ENCODE results near the gene POLR2J3.
A peak's percentile ranks its signal among the peaks of the same experiment; 100 is the strongest.
"Not testable (repeated sequence)": the region's sequence is repeated elsewhere in the genome, so short reads cannot be mapped to it uniquely, and the experiment has no call there.

Gene POLR2J3

DNA sequence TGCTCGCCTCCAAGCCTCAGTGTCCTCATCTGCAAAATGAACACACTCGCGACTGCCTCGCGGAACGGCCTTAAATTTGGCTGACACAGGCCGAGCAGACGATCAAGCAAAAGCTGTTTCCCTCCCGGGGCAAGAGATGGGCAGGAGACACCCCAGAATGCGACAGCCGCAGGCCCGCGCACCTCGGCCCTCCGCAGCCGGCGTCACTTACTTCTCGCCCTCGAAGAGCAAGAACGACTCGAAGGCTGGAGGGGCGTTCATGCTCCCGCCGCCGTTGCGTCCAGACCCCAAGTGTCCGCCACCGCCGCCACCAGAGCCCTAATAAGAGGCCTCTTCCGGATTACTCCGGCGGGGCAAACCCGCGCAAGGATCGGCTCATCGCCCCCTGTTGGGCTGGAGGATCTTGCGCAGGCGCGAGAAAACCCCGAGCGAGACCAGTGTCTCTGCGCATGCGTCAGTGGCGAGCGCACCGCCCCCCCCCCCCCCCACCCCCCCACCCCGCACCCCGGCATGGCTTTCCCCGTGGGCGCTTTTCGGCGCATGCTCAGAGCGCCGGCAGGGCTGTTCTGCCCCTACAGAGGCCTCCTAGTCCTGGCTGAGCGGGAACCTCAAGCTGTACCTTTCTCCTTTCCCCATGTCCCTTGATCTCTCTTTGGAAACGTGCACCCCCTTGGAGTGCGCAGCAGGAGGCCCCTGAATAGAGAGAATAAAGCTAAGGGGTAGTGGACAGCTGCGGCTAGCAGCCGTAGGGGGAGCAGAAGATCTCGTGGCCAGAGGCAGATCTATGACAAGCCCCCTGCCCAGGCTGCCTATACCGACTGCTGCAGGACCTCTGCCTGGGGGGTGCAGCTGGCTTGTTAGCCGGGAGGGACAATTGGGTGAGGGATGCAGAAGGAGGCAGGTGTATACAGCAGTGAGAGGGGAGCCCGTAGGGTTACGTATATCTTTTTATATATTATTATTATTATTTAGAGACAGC is at the start of gene POLR2J3:
Gene POLR2J3, minus strand, starts transcription at position 323 of the 979 bp plus-strand sequence. Its CDS starts 62 bp downstream, at position 261.
- peak within 1 kb of the TSS; percentile 54 for H3K4me3 ChIP-seq (ENCODE audit: control insufficient read depth, low read depth, low read length)
- TF ChIP-seq, protein P1, sequence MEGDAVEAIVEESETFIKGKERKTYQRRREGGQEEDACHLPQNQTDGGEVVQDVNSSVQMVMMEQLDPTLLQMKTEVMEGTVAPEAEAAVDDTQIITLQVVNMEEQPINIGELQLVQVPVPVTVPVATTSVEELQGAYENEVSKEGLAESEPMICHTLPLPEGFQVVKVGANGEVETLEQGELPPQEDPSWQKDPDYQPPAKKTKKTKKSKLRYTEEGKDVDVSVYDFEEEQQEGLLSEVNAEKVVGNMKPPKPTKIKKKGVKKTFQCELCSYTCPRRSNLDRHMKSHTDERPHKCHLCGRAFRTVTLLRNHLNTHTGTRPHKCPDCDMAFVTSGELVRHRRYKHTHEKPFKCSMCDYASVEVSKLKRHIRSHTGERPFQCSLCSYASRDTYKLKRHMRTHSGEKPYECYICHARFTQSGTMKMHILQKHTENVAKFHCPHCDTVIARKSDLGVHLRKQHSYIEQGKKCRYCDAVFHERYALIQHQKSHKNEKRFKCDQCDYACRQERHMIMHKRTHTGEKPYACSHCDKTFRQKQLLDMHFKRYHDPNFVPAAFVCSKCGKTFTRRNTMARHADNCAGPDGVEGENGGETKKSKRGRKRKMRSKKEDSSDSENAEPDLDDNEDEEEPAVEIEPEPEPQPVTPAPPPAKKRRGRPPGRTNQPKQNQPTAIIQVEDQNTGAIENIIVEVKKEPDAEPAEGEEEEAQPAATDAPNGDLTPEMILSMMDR (conservative IDR thresholded peaks at IDR 0.05; ENCODE audit: control insufficient read depth, insufficient read depth, low read depth, low read length) = peak; percentile 0
- peak; percentile 69 for DNase-seq (ENCODE audit: low read depth)

DNA sequence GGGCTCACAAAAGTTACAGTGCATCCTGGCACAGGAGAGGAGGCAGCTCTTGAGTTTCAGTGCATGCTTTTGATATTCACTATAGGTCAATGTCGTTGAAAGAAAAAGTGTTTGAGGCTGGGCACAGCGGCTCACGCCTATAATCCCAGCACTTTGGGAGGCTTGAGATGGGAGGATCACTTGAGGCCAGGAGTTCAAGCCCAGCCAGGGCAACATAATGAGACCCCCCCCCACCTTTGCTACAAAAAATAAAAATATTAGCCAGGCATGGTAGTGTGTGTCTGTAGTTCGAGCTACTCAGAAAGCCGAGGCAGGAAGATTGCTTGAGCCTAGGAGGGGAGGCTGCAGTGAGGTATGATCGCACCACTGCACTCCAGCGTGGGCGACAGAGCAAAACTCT is 45.7 kb upstream of the POLR2J3 start:
- H3K4me3 ChIP-seq (ENCODE audit: control insufficient read depth, low read depth, low read length); DNase-seq (ENCODE audit: low read depth): not testable (repeated sequence)

DNA sequence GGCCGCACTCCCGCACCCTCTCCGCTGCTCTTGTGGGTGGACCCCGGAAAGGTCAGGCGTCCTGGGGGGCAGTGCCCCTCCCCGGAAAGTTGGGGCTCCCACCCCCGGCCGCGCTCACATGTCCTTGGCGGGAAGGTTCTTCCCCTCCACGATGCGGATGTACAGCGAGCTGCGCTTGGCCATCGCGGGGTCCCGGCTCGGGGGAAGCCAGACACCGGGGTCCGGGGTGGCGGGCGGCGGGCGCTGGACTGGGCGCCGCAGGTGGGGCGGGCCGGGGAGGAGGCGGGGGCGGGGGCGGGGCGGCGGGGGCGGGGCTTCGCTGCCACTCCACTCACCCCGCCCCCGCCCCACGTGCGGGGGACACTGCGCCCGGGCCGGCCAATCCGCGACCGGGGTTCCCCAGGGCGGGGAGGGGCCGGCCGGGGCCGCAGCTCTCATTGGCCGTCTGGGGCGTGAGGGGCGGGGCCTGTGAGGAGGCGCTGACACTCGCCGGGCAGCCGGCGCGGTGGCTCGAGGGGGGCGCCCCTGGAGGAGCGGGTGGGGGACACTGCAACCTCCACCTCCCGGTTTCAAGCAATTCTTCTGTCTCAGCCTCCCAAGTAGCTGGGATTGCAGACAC is 44.2 kb upstream of the POLR2J3 start, which contains the start of gene RASA4:
Gene RASA4, minus strand, starts transcription at position 250 of the 619 bp plus-strand sequence. Its CDS starts 67 bp downstream, at position 183.
- not testable (repeated sequence) for DNase-seq (ENCODE audit: low read depth); H3K4me3 ChIP-seq (ENCODE audit: control insufficient read depth, low read depth, low read length)

DNA sequence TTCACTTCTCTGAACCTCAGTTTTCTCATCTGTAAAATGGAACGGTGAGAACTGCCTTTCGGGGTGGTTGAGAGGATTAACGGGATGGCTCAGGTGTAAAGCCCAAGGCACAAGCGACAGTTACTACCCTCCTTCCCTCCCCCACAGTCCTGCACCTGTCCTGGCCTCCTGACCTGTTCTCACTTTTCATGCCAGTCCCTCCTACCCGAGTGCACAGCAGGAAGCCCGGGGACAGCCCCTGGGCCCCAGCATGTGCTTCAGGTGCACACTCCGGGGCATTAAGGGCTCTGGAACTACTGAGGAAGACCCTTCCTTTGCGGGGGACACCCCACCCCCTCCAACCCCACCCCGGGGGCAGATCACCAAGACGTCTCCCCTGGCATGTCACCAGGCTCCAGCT is 43.5 kb upstream of the POLR2J3 start:
- DNase-seq (ENCODE audit: low read depth); H3K4me3 ChIP-seq (ENCODE audit: control insufficient read depth, low read depth, low read length): not testable (repeated sequence)

DNA sequence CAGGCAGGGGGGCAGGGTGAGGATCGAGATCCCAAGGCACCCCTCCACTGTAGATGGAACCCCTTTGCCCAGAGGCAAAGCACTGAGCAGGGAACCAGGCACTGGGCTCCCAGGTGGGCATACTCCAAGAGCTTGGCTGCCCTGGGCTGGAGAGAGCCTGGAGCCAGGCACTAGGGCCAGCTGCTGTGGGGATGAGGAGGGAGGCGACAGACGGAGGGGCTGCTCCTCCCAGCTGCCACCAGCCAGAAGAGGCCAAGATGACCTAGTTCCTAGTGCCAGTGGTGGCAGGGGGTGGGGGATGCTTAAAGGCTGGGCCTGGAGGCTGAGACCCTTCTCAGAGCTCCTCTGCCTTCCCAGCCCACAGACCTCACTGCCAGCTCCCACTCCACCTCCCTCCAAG is 42.5 kb upstream of the POLR2J3 start:
- not testable (repeated sequence) for DNase-seq (ENCODE audit: low read depth)

DNA sequence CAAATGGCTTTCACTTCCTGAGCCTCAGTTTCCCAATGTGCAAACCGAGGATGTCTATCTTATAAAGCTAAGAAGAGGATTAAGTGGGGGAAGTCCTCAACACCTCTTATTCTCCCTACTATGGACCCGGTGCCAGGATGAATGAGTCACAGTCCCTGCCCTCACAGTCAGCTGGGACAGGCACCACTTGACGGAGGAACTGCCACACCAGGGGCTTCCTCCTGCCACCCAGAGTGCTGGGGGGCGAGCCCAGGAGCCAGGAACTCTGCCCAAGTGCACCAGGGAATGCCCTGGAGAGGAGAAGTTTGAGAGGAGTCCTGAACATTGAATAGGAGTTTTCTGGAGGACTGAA is 41.9 kb upstream of the POLR2J3 start:
- H3K4me3 ChIP-seq (ENCODE audit: control insufficient read depth, low read depth, low read length); DNase-seq (ENCODE audit: low read depth): not testable (repeated sequence)

More for the DNA sequence above, 42.5 kb upstream of the POLR2J3 start:
- H3K4me3 ChIP-seq (ENCODE audit: control insufficient read depth, low read depth, low read length) = not testable (repeated sequence)

DNA sequence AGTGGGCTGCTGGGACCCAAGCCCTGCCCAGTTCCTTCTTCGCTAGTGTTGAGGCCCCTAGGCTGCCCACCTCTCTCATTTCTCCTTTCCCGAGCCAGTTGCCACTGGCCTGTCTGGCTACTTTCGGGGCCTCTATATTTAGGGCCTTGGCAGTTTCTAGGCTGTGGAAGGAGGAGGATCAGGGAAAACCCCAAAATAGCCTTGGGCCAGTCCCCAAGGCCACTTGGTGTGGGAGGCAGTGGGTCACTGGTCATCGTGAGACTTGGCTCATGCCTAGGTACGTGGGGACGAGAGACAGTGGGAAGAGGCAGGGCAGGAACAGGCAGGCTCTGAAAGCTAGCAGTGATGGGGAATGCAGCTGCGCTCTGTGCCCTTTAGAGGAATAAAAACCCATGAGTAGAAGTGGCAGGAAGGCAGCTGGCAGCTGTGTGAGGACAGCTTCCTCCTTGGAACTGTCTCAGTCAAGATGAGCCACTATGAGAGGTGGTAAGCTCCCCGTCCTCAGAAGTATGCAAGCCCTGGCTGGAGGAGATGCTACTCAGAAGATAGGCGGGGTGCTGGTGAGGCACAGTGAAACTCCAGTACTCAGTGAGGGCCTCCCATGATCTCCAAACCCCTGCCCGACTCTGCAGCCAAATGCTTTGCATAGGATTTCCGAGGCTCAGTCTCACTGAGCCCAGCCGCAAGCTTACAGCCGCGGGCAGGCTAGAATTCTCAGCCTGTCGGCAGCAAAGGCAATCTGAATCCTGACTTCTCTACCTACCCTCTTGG is 41.4 kb upstream of the POLR2J3 start:
- not testable (repeated sequence) for DNase-seq (ENCODE audit: low read depth); H3K4me3 ChIP-seq (ENCODE audit: control insufficient read depth, low read depth, low read length)

DNA sequence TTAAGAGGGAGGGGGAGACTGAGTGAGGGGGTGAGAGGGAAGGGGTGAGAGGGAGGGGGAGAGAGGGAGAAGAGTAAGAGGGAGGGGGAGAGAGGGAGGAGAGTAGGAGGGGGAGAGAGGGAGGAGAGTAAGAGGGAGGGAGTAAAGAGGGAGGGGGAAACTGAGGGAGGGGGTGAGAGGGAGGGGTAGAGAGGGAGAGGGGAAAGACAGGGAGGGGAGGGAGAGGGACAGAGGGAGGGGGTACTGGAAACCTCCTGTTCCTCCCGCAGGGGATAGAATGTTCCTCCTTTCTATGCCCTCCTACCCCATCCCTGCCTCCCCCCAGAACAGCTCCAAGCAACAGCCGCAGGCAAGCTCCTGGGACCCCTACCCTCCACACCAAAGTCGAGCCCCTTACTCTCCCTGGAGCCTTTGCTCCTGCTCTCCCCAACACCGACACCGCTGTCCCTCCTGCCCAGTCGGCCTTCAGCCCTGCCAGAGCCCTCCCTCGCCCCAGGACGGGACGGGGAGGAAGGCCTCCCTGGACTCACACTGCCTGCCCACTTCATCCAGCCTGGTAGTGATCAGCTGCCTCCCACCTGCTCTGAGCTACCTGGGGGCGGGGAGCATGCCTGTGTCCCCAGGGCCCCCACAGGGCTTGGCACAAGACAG is 39.4 kb upstream of the POLR2J3 start:
- not testable (repeated sequence) for DNase-seq (ENCODE audit: low read depth); H3K4me3 ChIP-seq (ENCODE audit: control insufficient read depth, low read depth, low read length)

DNA sequence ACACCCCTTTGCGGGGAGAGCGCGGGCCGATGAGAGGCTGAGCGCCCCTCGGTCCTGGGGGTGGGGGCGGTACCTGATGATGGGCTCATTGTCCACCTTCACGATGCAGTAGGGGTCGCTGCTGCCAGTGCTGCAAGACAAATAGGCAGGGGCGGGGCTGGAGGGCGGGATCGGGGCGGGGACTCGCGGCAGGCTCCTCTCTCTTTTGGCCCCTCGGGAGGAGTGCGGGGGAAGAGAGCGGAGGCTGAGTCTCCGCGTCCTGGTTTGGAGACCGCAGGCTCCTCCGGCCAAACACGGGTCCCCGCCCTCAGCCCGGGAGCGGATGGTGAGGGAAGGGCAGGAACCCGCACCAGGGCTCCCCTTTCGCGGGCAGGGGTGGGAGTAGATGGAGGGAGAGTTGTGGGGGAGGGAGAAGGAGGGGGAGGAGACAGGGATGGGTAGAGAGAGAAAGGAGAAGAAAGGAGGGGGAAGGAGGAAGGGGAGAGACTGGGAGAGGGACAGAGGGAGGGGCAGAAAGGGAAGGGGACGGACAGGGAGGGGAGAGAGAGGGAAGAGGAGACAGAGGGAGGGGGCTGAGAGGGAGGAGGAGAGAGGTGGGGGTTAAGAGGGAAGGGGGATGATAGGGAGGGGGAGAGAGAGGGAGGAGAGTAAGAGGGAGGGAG is 38.8 kb upstream of the POLR2J3 start:
- H3K4me3 ChIP-seq (ENCODE audit: control insufficient read depth, low read depth, low read length); DNase-seq (ENCODE audit: low read depth): not testable (repeated sequence)

DNA sequence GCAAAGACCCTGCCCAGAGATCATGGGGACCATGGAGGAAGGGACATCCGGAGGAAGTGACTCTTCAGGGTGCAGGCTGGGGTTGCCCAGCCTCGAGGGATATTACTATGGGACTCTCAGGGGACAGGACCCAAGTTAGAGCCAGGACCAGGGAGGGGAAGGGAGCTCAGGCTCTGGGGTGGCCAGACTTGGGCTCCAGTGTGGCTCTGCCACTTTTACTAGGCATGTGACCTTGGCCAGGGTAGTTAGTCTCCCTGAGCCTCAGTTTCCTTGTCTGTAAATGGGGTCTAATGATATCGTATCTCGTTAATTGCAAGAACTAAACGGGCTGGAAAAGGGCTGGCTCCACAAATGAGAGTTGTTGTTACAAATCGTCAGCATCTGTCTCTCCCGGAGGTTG is 38.1 kb upstream of the POLR2J3 start:
- DNase-seq (ENCODE audit: low read depth); H3K4me3 ChIP-seq (ENCODE audit: control insufficient read depth, low read depth, low read length): not testable (repeated sequence)

DNA sequence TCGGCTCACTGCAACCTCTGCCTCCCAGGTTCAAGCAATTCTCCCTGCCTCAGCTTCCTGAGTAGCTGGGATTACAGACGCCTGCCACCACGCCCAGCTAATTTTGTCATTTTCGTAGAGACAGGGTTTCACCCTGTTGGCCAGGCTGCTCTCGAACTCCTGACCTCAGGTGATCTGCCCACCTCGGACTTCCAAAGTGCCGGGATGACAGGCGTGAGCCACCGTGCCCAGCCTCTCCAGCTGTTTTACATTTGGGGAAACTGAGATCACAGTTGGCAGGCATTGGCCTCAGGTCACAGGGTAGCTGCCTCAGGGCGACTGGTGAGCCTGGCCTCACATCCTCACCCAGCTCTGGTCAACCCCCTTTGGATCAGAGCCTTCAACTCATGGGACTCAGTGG is 37.4 kb upstream of the POLR2J3 start:
- not testable (repeated sequence) for DNase-seq (ENCODE audit: low read depth); H3K4me3 ChIP-seq (ENCODE audit: control insufficient read depth, low read depth, low read length)

DNA sequence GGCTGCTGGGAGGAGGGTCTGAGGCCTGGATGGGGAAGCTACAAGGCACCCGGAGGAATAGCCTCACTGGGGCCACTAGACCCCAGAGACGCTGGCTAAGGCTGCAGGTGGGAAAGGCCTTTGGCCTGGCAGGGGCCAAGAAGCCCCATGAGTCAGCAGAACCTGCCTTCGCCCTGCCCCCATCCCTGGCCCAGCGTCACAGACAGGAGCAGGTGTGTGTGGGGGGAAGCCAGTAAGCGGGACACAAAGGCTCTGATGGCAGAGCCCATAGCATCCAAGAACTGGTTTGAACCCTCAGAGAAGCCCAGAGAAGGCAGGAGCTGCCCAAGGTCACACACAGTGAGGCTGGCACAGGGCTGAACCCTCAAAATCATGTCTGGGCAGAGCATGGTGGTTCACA is 34.5 kb upstream of the POLR2J3 start:
- not testable (repeated sequence) for H3K4me3 ChIP-seq (ENCODE audit: control insufficient read depth, low read depth, low read length); DNase-seq (ENCODE audit: low read depth)

DNA sequence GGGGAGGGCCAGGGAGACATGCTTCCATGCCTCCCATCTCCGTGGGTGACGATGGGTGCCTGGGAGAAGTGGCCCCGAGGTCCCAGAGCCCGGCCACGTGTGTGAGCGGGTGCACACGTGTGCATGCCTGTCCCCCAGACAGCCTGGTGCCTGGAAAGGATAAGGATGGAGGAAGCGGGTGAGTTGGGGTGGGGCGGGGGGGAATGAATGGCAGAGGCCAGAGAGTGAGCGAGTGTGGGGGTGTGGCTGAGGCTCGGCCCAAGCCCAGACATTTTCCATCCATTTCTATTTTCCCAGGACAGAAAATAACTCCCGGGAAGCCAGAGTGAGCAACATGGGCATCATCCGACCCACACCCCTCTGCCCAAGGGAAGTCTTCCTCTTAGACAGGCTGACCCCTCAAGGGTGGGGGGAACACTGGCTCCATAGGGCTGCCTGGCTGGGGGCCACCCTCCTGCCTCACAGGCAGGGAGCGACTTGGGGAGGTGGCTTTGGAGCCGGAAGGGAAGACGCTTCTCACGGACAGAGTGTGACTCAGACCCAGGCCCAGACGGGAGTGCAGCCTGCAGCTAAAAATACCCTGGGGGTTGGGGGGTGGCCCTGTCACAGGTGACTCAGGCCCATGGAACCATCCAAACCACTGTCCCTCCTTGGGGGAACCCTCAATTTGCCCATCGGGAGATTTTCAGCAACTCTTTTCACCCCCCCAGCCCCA is 32.2 kb upstream of the POLR2J3 start:
- DNase-seq (ENCODE audit: low read depth); H3K4me3 ChIP-seq (ENCODE audit: control insufficient read depth, low read depth, low read length): not testable (repeated sequence)

DNA sequence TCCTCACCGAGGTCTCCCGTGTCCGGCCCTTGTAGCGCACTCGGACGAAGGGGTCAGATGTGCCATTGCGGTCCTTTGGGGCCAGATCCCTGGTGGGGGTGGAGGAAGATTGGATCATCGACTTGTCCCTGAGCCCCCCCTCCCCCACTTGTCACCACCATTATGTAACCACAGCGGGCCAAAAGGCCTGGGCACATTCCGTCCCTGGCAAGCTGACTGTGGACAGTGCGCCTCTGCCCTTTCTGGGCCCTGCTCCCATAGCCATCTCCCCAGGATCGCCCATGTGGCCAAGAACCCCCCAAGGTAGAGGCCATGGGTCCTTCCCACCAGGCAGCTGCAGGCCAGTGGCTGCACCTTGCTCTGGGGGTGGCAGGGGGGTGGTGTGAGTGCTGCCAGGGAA is 29.9 kb upstream of the POLR2J3 start:
- not testable (repeated sequence) for DNase-seq (ENCODE audit: low read depth); H3K4me3 ChIP-seq (ENCODE audit: control insufficient read depth, low read depth, low read length)

DNA sequence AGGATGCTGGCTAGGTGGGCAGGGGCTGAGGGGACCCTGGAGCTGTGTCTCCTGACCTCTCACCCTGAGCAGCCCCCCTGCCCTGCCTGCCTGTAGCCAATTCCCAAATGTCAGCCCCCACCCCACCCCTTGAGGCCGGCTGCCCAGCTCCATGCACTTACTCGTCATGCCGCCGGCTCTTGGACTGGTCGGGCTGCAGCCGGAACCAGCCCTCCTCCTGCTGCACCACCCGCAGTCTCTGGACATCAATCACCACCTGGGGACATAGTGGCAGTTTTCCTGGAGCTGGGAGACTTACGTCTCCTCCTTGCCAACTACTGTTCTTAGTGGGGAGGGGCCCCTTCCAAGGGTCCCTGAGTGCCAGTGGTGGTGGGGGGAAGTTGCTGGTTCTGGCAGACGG is 27.3 kb upstream of the POLR2J3 start:
- H3K4me3 ChIP-seq (ENCODE audit: control insufficient read depth, low read depth, low read length); DNase-seq (ENCODE audit: low read depth): not testable (repeated sequence)

DNA sequence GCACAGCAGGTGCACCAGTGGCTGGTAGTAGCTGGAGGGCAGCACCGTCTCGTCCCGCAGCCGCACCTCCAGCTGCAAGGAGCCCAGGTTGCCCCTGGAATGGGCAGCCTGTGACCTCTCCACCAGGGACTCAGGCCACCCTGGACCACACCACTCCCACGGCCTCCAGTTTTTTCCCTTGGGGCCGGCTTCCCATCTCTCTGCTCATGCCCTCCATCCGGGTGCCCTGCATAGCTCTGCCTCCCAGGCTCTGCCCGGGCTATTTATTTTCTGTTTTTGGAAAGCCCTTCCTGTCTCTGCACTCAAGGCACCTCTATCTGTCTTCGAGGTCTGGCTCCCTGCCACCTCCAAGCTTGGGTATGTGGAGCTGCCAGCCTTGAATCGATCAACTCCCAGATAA is 23.7 kb upstream of the POLR2J3 start:
- DNase-seq (ENCODE audit: low read depth); H3K4me3 ChIP-seq (ENCODE audit: control insufficient read depth, low read depth, low read length): not testable (repeated sequence)
